Trophoblast cell (in vitro differentiated cells and primary cell): ENCODE data around the gene TRIP12.

Experiments used
- DNase-seq, 2 donors: peaks; one replicate each; pipeline ENCODE4 v3.0.0-alpha.2; 2016
- H2AFZ ChIP-seq: 2 replicates; pipeline ENCODE4 v1.6.1; 2013; ENCODE audit warnings: low read length, moderate library complexity, mild to moderate bottlenecking; ENCODE audit not compliant: insufficient read depth, poor library complexity
- H2AK5ac ChIP-seq: 2 replicates; pipeline ENCODE4 v1.6.1; 2013; ENCODE audit warnings: mild to moderate bottlenecking, low read length
- H2BK120ac ChIP-seq: 2 replicates; pipeline ENCODE4 v1.6.1; 2013; ENCODE audit warnings: low read length, mild to moderate bottlenecking, moderate library complexity; ENCODE audit not compliant: insufficient read depth, poor library complexity
- H2BK12ac ChIP-seq: 2 replicates; pipeline ENCODE4 v1.6.1; 2013; ENCODE audit warnings: mild to moderate bottlenecking, low read length, moderate library complexity
- H2BK5ac ChIP-seq: 2 replicates; pipeline ENCODE4 v1.6.1; 2013; ENCODE audit warnings: low read length, low read depth, moderate library complexity, mild to moderate bottlenecking; ENCODE audit not compliant: poor library complexity
- H3K14ac ChIP-seq: 2 replicates; pipeline ENCODE4 v1.6.1; 2013; ENCODE audit warnings: mild to moderate bottlenecking, low read length
- H3K18ac ChIP-seq: 2 replicates; pipeline ENCODE4 v1.6.1; 2013; ENCODE audit warnings: mild to moderate bottlenecking, low read length
- H3K23ac ChIP-seq: 2 replicates; pipeline ENCODE4 v1.6.1; 2013; ENCODE audit warnings: low read length
- H3K27ac ChIP-seq: 2 replicates; pipeline ENCODE4 v1.5.1; 2013; ENCODE audit warnings: low read depth, mild to moderate bottlenecking, inconsistent platforms, low read length, moderate library complexity
- H3K27me3 ChIP-seq: 2 replicates; pipeline ENCODE4 v1.6.1; 2013; ENCODE audit warnings: inconsistent platforms, mild to moderate bottlenecking, low read length, moderate library complexity; ENCODE audit not compliant: insufficient read depth
- H3K36me3 ChIP-seq, 2 experiments: 1 replicate in 1 of 2; 2 replicates in 1 of 2; pipeline ENCODE4 v1.6.1; 2013; ENCODE audit warnings: low read length in 2 of 2, mild to moderate bottlenecking in 2 of 2, moderate library complexity in 1 of 2; ENCODE audit not compliant: insufficient read depth in 2 of 2, control insufficient read depth in 1 of 2
- H3K4ac ChIP-seq: 2 replicates; pipeline ENCODE4 v1.6.1; 2013; ENCODE audit warnings: low read depth, mild to moderate bottlenecking, low read length, moderate library complexity
- H3K4me1 ChIP-seq, 2 experiments: 1 replicate in 1 of 2; 2 replicates in 1 of 2; pipeline ENCODE4 v1.6.1; 2013; ENCODE audit warnings: low read length in 2 of 2, mild to moderate bottlenecking in 2 of 2, moderate library complexity in 1 of 2; ENCODE audit not compliant: insufficient read depth in 2 of 2, control insufficient read depth in 1 of 2
- H3K4me2 ChIP-seq: 2 replicates; pipeline ENCODE4 v1.6.1; 2013; ENCODE audit warnings: inconsistent platforms, mild to moderate bottlenecking, low read length, moderate library complexity
- H3K4me3 ChIP-seq: 2 replicates; pipeline ENCODE4 v1.5.1; 2013; ENCODE audit warnings: mild to moderate bottlenecking, low read depth, low read length, inconsistent platforms
- H3K79me1 ChIP-seq: one replicate; pipeline ENCODE4 v1.6.1; 2013; ENCODE audit warnings: low read length
- H3K79me2 ChIP-seq: 2 replicates; pipeline ENCODE4 v1.6.1; 2013; ENCODE audit warnings: low read length, mild to moderate bottlenecking; ENCODE audit not compliant: control insufficient read depth, insufficient read depth, poor library complexity
- H3K9ac ChIP-seq: 2 replicates; pipeline ENCODE4 v1.6.1; 2013; ENCODE audit warnings: mild to moderate bottlenecking, low read length
- H3K9me3 ChIP-seq: 2 replicates; pipeline ENCODE4 v1.6.1; 2013; ENCODE audit warnings: low read depth, mild to moderate bottlenecking, control low read depth, inconsistent platforms, low read length; ENCODE audit not compliant: insufficient read depth
- H4K12ac ChIP-seq: 2 replicates; pipeline ENCODE4 v1.6.1; 2013; ENCODE audit warnings: low read depth, mild to moderate bottlenecking, low read length, moderate library complexity
- H4K8ac ChIP-seq: 2 replicates; pipeline ENCODE4 v1.6.1; 2013; ENCODE audit warnings: low read depth, mild to moderate bottlenecking, low read length, moderate library complexity
- H4K91ac ChIP-seq: one replicate; pipeline ENCODE4 v1.6.1; 2013; ENCODE audit warnings: low read depth, mild to moderate bottlenecking, low read length, moderate library complexity
- WGBS: extraction: QIAGEN DNeasy Blood & Tissue Kit; methylation state at CpG from one replicate; pipeline ENCODE4 v1.1.7; 2013; ENCODE audit warnings: missing lambda C conversion rate; ENCODE audit not compliant: insufficient read length, insufficient coverage; ENCODE audit errors: extremely low coverage; 5-methylcytosine and 5-hydroxymethylcytosine counted together

The TRIP12 gene

DNA sequence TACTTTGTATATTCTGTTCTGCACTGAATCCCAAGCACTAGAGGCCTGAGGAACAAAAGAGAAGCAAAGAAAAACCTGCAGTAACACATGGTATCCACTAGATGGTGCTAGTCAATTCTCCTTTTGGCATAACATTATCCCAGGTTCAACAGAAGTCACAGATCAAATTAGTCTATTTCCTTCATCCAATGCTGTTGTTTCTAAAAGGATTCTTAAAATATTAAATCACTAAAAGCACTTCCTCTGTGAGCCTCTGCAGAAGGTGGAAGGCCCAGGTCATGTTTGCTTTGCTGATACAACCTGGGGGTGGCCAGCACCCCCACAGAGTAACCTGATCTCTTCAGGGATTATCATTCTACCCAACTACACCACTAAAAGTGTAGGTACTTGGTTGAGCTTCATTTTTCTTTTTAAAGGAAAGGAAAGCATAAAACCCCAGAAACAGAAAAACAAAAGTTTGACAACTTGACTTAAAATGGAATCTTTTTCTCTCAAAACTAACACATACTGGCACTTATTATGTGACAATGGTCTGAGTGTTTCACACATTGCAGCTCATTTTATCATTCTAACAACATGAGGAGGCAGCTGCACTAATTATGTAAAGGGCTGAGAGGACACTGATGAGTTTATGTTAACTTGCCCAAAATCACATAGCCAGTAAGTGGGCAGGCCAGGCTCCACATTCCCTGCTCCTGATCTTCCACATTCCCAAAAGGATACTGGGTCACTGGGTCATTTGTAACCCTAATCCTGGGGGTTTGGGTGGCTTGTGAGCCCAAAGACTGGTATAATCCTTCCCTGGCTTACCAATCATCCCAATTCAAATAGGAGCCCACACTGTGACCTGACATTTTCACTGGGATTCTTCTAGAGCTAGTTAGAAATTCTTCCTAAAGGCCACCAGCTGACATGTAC is 140.7 kb downstream of the TRIP12 start:
- Histone ChIP-seq H2BK5ac (no peak overlapping the region), H4K91ac (no peak overlapping the region), H2AFZ (no peak overlapping the region), H2BK12ac (no peak overlapping the region), H3K18ac (no peak overlapping the region), H3K23ac (no peak overlapping the region), H3K27me3 (no peaks in the 10 kb centered on the region), H2BK120ac (no peak overlapping the region), H3K4me2 (no peak overlapping the region), H3K79me2 (no peaks in the 10 kb centered on the region), H3K79me1 (no peaks in the 10 kb centered on the region), H3K9me3 (no peaks in the 10 kb centered on the region), H3K9ac (no peak overlapping the region), H3K4me1 (no peaks in the 10 kb centered on the region), H4K8ac (no peak overlapping the region), H3K27ac (no peak overlapping the region), H3K4me3 (no peak overlapping the region), H3K36me3 (peaks cover 7 to 33% of the 10 kb centered on the region in 2 experiments), H3K4ac (no peak overlapping the region), H4K12ac (no peak overlapping the region), H3K14ac (no peak overlapping the region), H2AK5ac (no peak overlapping the region)
- DNase-seq: peak; percentile 5 to 74

GRCh38 chr2:229779650-229780049 is 142.2 kb downstream of the TRIP12 start:
- WGBS: no CpG with 5 or more reads among the region's 3 CpGs
- Histone ChIP-seq H2AK5ac (no peak overlapping the region), H3K79me1 (no peaks in the 10 kb centered on the region), H3K4ac (no peak overlapping the region), H3K14ac (no peak overlapping the region), H3K27ac (no peak overlapping the region), H3K23ac (no peak overlapping the region), H3K4me3 (no peak overlapping the region), H4K12ac (peak overlapping the region; percentile 51), H2AFZ (no peak overlapping the region), H2BK5ac (no peak overlapping the region), H3K18ac (peak overlapping the region; percentile 69), H2BK120ac (no peak overlapping the region), H2BK12ac (no peak overlapping the region), H3K36me3 (peaks cover 7 to 33% of the 10 kb centered on the region in 2 experiments), H3K27me3 (no peaks in the 10 kb centered on the region), H3K79me2 (no peaks in the 10 kb centered on the region), H3K4me2 (no peak overlapping the region), H3K9me3 (no peaks in the 10 kb centered on the region), H4K8ac (no peak overlapping the region), H3K9ac (no peak overlapping the region), H4K91ac (no peak overlapping the region), H3K4me1 (no peaks in the 10 kb centered on the region)
- peak; percentile 54 to 58 for DNase-seq

DNA sequence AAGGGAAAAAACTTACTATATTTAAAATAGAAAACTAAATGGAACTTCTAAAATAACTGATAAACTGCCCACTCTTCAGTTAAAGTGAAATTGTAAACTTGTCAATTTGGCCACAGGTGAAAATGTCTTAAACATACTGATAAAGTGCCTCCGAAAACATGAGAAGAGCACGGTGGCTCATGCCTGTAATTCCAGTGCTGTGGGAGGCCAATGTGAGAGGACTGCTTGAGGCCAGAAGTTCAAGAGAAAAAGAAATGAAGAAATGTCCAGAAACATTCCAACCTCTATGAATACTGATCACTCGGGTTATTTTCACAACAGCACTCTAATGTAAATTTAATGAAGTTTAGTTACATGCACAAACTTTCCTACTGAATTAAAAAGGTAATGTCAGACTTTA is 144.1 kb downstream of the TRIP12 start:
- WGBS: no CpG with 5 or more reads among the region's 3 CpGs
- no peaks in the 10 kb centered on the region for H3K79me2 ChIP-seq
- peaks cover 16 to 44% of the 10 kb centered on the region in 2 experiments for H3K36me3 ChIP-seq

GRCh38 chr2:229775614-229776313 is 146.0 kb downstream of the TRIP12 start:
- Histone ChIP-seq H2AK5ac (no peak overlapping the region), H3K36me3 (peaks cover 23 to 45% of the 10 kb centered on the region in 2 experiments), H3K4me2 (no peak overlapping the region), H3K79me1 (no peaks in the 10 kb centered on the region), H4K8ac (no peak overlapping the region), H3K4me1 (no peaks in the 10 kb centered on the region), H3K9me3 (no peaks in the 10 kb centered on the region), H3K9ac (no peak overlapping the region), H3K4me3 (no peak overlapping the region), H2BK12ac (no peak overlapping the region), H4K12ac (no peak overlapping the region), H3K18ac (no peak overlapping the region), H3K14ac (no peak overlapping the region), H3K23ac (no peak overlapping the region), H4K91ac (no peak overlapping the region), H3K27ac (no peak overlapping the region), H2BK5ac (no peak overlapping the region), H3K79me2 (no peaks in the 10 kb centered on the region), H2BK120ac (no peak overlapping the region), H3K27me3 (no peaks in the 10 kb centered on the region), H2AFZ (no peak overlapping the region), H3K4ac (no peak overlapping the region)
- no CpG with 5 or more reads among the region's 3 CpGs for WGBS
- no peak for DNase-seq

More for the DNA sequence above, 144.1 kb downstream of the TRIP12 start:
- no peak overlapping the region for H4K91ac ChIP-seq
- no peaks in the 10 kb centered on the region for H3K79me1 ChIP-seq
- H4K12ac ChIP-seq: no peak overlapping the region
- no peaks in the 10 kb centered on the region for H3K27me3 ChIP-seq
- no peak overlapping the region for H3K4me2 ChIP-seq
- H3K9me3 ChIP-seq: no peaks in the 10 kb centered on the region
- no peak overlapping the region for H2BK120ac ChIP-seq
- H3K18ac ChIP-seq: no peak overlapping the region
- H4K8ac ChIP-seq: no peak overlapping the region
- H3K27ac ChIP-seq: no peak overlapping the region
- H3K4ac ChIP-seq: no peak overlapping the region
- H2BK12ac ChIP-seq: no peak overlapping the region
- H2BK5ac ChIP-seq: no peak overlapping the region
- H2AFZ ChIP-seq: no peak overlapping the region
- DNase-seq: peak; percentile 58 to 68
- H2AK5ac ChIP-seq: no peak overlapping the region
- no peak overlapping the region for H3K23ac ChIP-seq
- no peak overlapping the region for H3K9ac ChIP-seq
- H3K14ac ChIP-seq: no peak overlapping the region
- H3K4me3 ChIP-seq: no peak overlapping the region
- H3K4me1 ChIP-seq: no peaks in the 10 kb centered on the region
